Adrenal gland (tissue), 12 donors: ENCODE data around the gene UGT1A10. TPM values are rescaled to one million over a fixed set of nuclear protein-coding genes. Genes with fewer than 3 reads are reported as not detected.

Experiments
- DNase-seq, 7 donors: peaks; one replicate each; pipeline ENCODE4 v3.0.0-alpha.2; 2019 to 2020
- H3K27ac ChIP-seq, 5 donors: fragments of 200-600 bp; sonication (generic) in 4 of 5; 1 replicate in 3 of 5; 2 replicates in 2 of 5; pipeline versions ENCODE4 v1.5.1 to v1.8.0; 2016 to 2020; ENCODE audit warnings: mild to moderate bottlenecking in 1 of 5
- H3K27me3 ChIP-seq: fragments of 200-600 bp; 2 replicates; pipeline ENCODE4 v1.8.0; 2021
- H3K36me3 ChIP-seq, 2 donors: fragments of 200-600 bp; replicated peaks in 1 of 2; 1 replicate in 1 of 2; 2 replicates in 1 of 2; pipeline versions ENCODE4 v1.5.1 to v1.8.0; 2018 to 2022
- H3K4me1 ChIP-seq, 2 donors: fragments of 200-600 bp; replicated peaks in 1 of 2; 1 replicate in 1 of 2; 2 replicates in 1 of 2; pipeline versions ENCODE4 v1.5.1 to v1.8.0; 2018 to 2021
- H3K4me3 ChIP-seq, 4 donors: fragments of 200-600 bp; sonication (generic) in 3 of 4; one replicate each; pipeline ENCODE4 v1.5.1; 2016 to 2018
- H3K9me3 ChIP-seq, 3 donors: fragments of 200-600 bp; sonication (generic) in 1 of 3; replicated peaks in 1 of 3; 1 replicate in 2 of 3; 2 replicates in 1 of 3; pipeline versions ENCODE4 v1.5.1 to v1.8.0; 2016 to 2021
- CTCF ChIP-seq, 6 experiments: fragments of 450-650 bp in 4 of 6; fragments of 200-600 bp in 2 of 6; sonication (generic) in 1 of 6; IDR thresholded peaks; 1 replicate in 5 of 6; 2 replicates in 1 of 6; pipeline versions ENCODE4 v1.5.1 to v1.8.0; 2016 to 2021; ENCODE audit warnings: antibody characterized with exemption in 6 of 6, mild to moderate bottlenecking in 2 of 6, moderate library complexity in 1 of 6
- POLR2A ChIP-seq, 2 donors: fragments of 450-650 bp; IDR thresholded peaks; one replicate each; pipeline ENCODE4 v1.6.1; 2017; ENCODE audit warnings: antibody characterized with exemption in 2 of 2, mild to moderate bottlenecking in 2 of 2, moderate library complexity in 1 of 2
- WGBS, 4 donors: extraction: QIAGEN DNeasy Blood & Tissue Kit in 2 of 4; methylation state at CpG; one replicate each; pipeline versions ENCODE4 v1.1.5 to v1.1.7; 2013 to 2017; 5-methylcytosine and 5-hydroxymethylcytosine counted together
- intact Hi-C, 2 donors: fragments of 100-400 bp; cut with DNase I; formaldehyde crosslinking; loops; one replicate each; pipeline versions ENCODE4 v1.14.1 to v1.15.0; 2022 to 2023
- polyA plus RNA-seq, 3 donors: library from polyadenylated mRNA; stranded (reverse); fragments of 200-250 nt in 2 of 3; fragments of 350-450 nt in 1 of 3; fragmentation: Illumina TruSeq in 1 of 3; extraction: RNeasy Lipid Tissue Mini Kit (QIAGEN cat#74804) in 1 of 3; gene quantifications; one replicate each; pipeline ENCODE4 v1.2.3, GENCODE V29; 2013 to 2014
- total RNA-seq, 9 donors: library from RNA; depleted of rRNA in 4 of 9; stranded (reverse); fragments of >200 nt in 4 of 9; fragments of 120-200 nt in 1 of 9; fragmentation: NEBNext Ultra II Directional in 1 of 9; extraction: Animal tissue kit (Norgen Biotek cat#: 25700) in 1 of 9; gene quantifications; one replicate each; pipeline versions ENCODE4 v1.1.0 to v1.2.4, GENCODE V29; 2013 to 2023
- donor health status: healthy with polysubstance abuse.
- donor health status: Bipolar disorder and iron deficiency.
- donor health status: DM: yes; HTN: yes; CAD: no.
- donor health status: DM: no; HTN: no; CAD: no.
- donor health status: DM: no; HTN: no; CAD: no.
- donor health status: DM: yes; HTN: yes; CAD: no.

The UGT1A10 gene
- total and polyA plus RNA-seq, 12 donors, result not detected

- H3K36me3 ChIP-seq, result no peaks in the 10 kb centered on the region
- H3K9me3 ChIP-seq, result no peaks in the 10 kb centered on the region
- no peak overlapping the region for H3K4me3 ChIP-seq
- intact Hi-C loops, result no loop called here
- 58 to 75% (median 70%) methylated on average over 4 of the region's 4 CpGs for WGBS, 4 donors
- H3K4me1 ChIP-seq, result no peaks in the 10 kb centered on the region
- DNase-seq, result no peak
- H3K27me3 ChIP-seq, result peaks cover 7% of the 10 kb centered on the region
- no peak overlapping the region for H3K27ac ChIP-seq
- TF ChIP-seq POLR2A (IDR thresholded peaks at IDR 0.05) (no peak), CTCF (IDR thresholded peaks at IDR 0.05) (no peak)
Measured at GRCh38 chr2:233761040-233761769, 125.0 kb downstream of the UGT1A10 start.

- Histone ChIP-seq H3K9me3 (no peaks in the 10 kb centered on the region), H3K27me3 (peaks cover 7% of the 10 kb centered on the region), H3K27ac (no peak overlapping the region), H3K36me3 (no peaks in the 10 kb centered on the region), H3K4me1 (no peaks in the 10 kb centered on the region), H3K4me3 (no peak overlapping the region)
- DNase-seq, result no peak
- intact Hi-C loops, result no loop called here
- TF ChIP-seq POLR2A (IDR thresholded peaks at IDR 0.05) (no peak), CTCF (IDR thresholded peaks at IDR 0.05) (no peak)
- WGBS, 4 donors, result 68 to 89% (median 71%) methylated on average over 7 of the region's 7 CpGs
Measured at GRCh38 chr2:233764264-233764663, 128.0 kb downstream of the UGT1A10 start.

GRCh38 chr2:233764761-233765160 lies 128.5 kb downstream of the UGT1A10 start:
- no peaks in the 10 kb centered on the region for H3K36me3 ChIP-seq
- intact Hi-C loops, result no loop called here
- 38 to 59% (median 53%) methylated on average over 3 of the region's 3 CpGs for WGBS, 4 donors
- H3K27me3 ChIP-seq, result peaks cover 7% of the 10 kb centered on the region
- TF ChIP-seq POLR2A (IDR thresholded peaks at IDR 0.05) (no peak), CTCF (IDR thresholded peaks at IDR 0.05) (no peak)
- no peak overlapping the region for H3K4me3 ChIP-seq
- no peaks in the 10 kb centered on the region for H3K4me1 ChIP-seq
- no peak overlapping the region for H3K27ac ChIP-seq
- no peaks in the 10 kb centered on the region for H3K9me3 ChIP-seq
- DNase-seq, result no peak

GRCh38 chr2:233766416-233766815 lies 130.2 kb downstream of the UGT1A10 start:
- intact Hi-C loops, result no loop called here

More at GRCh38 chr2:233766416-233766815, 130.2 kb downstream of the UGT1A10 start:
- Histone ChIP-seq H3K9me3 (no peaks in the 10 kb centered on the region), H3K36me3 (no peaks in the 10 kb centered on the region), H3K27ac (no peak overlapping the region), H3K27me3 (peaks cover 7% of the 10 kb centered on the region), H3K4me3 (no peak overlapping the region), H3K4me1 (no peaks in the 10 kb centered on the region)
- no peak for DNase-seq
- 68 to 75% (median 72%) methylated on average over 4 of the region's 4 CpGs for WGBS, 4 donors
- TF ChIP-seq POLR2A (IDR thresholded peaks at IDR 0.05) (no peak), CTCF (IDR thresholded peaks at IDR 0.05) (no peak)
